ENCODE results near the gene SLC5A6.

SLC5A6 gene

DNA sequence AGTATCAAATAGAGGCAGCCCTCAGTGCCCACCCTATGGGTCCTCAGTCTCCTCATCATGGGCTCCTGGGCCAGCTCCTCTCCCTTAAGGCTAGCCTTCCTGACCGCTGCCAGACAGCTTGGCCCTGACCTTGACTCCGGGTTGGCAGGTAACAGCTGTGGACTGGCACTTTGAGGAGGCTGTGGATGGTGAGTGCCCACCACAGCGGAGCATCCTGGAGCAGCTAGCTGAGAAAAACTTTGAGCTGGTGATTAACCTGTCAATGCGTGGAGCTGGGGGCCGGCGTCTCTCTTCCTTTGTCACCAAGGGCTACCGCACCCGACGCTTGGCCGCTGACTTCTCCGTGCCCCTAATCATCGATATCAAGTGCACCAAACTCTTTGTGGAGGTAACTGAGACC lies 24.1 kb upstream of the SLC5A6 start:
- DNase-seq, result no peak

DNA sequence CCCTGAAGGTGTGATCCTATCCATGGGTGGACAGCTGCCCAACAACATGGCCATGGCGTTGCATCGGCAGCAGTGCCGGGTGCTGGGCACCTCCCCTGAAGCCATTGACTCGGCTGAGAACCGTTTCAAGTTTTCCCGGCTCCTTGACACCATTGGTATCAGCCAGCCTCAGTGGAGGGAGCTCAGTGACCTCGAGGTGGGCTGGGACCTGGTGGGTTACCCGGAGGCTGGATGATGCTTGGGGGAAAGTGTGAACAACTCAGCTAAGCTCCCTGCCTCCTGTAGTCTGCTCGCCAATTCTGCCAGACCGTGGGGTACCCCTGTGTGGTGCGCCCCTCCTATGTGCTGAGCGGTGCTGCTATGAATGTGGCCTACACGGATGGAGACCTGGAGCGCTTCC lies 21.3 kb upstream of the SLC5A6 start:
- DNase-seq, result no peak

DNA sequence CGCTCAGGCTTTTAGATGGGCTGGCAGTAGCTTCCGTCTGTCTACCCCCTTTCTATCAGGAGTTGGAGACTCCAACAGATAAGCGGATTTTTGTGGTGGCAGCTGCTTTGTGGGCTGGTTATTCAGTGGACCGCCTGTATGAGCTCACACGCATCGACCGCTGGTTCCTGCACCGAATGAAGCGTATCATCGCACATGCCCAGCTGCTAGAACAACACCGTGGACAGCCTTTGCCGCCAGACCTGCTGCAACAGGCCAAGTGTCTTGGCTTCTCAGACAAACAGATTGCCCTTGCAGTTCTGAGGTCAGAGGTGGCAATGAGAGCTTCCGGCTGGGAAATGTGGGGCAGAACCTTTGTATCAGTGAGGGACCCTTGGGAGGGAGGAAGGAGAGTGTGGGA lies 19.9 kb upstream of the SLC5A6 start:
- no peak for DNase-seq

DNA sequence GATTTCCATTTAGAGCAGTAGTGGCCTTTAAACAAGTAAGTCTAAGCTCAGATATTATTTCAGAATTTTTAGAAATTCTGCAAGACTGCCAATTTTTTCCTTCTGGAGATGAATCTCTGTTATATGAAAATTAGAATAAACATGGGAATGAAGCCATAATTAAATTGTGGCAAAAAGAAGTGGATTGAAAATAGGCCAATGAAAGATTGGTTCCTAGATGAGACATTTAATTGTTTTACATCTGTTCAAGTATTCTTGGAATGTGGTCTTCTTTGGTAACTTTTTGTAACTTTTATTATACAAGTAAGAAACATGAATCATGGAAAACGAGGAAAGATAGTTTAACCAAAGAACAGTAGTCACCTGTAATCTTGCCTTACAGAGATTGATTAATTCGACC lies 15.4 kb upstream of the SLC5A6 start:
- no peak for DNase-seq

DNA sequence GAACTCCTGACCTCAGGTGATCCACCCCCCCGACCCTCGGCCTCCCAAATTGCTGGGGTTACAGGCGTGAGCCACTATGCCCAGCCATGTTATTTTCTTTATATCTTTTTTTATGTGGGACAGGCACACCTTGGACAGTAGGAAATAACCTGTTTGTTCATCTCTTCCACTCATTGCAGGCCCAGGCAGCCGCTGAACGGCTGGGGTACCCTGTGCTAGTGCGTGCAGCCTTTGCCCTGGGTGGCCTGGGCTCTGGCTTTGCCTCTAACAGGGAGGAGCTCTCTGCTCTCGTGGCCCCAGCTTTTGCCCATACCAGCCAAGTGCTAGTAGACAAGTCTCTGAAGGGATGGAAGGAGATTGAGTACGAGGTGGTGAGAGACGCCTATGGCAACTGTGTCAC lies 13.5 kb upstream of the SLC5A6 start:
- no peak for DNase-seq

DNA sequence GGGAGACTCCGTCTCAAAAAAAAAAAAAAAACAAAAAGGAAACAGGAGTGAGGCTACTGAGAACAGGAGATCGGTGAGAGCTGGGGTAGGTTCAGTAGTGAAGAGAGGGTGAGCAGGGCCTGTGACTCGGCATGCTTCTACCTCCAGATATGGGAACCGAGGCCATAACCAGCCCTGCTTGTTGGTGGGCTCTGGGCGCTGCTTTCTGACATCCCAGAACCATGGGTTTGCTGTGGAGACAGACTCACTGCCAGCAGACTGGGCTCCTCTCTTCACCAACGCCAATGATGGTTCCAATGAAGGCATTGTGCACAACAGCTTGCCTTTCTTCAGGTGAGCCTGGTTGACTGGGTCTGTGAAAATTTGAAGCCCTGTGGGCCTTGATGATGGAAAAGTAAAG lies 11.3 kb upstream of the SLC5A6 start:
- DNase-seq, result no peak

DNA sequence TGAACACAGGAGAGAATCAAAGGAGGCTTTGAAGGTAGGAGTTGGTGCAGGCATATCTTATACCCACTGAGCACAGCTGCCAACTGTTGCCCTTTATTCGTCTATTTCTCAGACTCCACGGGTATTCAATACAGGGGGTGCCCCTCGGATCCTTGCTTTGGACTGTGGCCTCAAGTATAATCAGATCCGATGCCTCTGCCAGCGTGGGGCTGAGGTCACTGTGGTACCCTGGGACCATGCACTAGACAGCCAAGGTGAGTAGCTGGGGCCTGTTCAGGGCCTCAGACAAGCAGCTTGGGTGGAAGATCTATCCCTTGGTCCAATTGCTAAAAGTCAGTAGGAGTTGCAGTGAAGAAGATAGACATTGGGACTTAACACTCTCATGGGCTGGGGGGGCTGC lies 10.3 kb upstream of the SLC5A6 start:
- no peak for DNase-seq

DNA sequence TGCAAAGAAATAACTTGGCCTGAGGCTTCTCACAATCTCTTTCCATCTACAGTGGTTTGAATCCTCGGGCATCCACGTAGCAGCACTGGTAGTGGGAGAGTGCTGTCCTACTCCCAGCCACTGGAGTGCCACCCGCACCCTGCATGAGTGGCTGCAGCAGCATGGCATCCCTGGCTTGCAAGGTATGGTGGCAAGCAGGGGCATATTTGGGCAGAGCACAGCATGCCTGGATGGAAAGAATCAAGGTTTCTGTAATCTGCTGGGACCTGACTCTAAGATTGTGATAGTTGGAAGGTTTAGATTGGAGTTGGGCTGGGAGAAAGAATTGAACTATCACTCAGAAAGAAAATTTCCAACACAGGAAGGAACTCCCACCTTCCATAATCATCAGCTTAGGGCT lies 9.1 kb upstream of the SLC5A6 start:
- no peak for DNase-seq

DNA sequence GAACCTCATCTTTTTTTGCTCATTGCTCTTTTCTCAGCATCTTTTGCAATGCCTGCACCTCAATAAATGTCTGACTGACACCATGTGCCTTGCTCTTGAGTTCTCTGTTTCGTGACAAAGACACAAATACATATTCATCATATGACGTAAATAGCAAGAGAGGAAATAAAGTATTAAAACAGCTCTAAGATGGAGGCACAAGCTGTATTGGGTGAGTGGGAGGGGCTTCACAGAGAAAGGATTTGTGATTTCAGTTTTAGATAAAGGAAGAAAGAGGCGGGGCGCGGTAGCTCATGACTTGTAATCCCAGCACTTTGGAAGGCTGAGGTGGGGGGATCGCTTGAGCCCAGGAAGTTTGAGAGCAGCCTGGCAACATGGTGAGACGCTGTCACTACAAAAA lies 8.0 kb upstream of the SLC5A6 start:
- no peak for DNase-seq

DNA sequence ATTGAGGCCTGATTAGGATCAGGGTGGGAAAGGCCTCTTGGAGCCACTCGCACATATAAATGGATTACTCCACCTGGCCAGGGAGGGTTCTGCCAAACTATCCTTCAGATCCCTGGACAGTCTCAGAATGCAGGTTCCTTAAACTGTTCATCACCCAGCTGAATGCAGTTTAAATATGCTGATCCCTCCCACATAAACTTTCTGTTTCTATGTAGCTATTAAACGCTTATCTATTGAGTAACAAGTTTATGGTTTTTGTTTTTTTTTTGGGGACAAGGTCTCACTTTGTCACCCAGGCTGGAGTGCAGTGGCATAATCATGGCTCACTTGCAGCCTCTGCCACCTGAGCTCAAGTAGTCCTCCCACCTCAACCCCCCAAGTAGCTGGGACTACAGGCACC lies 7.0 kb upstream of the SLC5A6 start:
- DNase-seq, result no peak

DNA sequence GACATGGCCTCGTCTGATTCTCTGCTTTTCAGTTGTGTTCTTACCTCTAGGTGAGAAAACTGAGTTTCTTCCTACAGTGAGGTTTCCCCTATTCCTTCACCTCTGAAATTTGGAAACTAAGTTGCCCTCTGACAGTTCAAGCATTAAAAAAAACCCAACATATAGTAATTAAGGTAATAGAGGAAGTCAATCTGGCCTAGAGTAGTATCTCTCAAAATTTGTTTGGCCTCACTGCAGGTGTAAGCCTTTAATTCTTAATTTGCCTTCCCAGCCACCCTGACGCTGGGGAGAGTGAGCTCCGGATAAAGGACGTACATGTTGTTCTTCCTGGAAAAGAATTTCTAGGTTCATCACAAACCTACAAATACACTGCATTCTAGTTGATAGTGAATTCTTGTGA lies 6.5 kb upstream of the SLC5A6 start:
- DNase-seq, result no peak

DNA sequence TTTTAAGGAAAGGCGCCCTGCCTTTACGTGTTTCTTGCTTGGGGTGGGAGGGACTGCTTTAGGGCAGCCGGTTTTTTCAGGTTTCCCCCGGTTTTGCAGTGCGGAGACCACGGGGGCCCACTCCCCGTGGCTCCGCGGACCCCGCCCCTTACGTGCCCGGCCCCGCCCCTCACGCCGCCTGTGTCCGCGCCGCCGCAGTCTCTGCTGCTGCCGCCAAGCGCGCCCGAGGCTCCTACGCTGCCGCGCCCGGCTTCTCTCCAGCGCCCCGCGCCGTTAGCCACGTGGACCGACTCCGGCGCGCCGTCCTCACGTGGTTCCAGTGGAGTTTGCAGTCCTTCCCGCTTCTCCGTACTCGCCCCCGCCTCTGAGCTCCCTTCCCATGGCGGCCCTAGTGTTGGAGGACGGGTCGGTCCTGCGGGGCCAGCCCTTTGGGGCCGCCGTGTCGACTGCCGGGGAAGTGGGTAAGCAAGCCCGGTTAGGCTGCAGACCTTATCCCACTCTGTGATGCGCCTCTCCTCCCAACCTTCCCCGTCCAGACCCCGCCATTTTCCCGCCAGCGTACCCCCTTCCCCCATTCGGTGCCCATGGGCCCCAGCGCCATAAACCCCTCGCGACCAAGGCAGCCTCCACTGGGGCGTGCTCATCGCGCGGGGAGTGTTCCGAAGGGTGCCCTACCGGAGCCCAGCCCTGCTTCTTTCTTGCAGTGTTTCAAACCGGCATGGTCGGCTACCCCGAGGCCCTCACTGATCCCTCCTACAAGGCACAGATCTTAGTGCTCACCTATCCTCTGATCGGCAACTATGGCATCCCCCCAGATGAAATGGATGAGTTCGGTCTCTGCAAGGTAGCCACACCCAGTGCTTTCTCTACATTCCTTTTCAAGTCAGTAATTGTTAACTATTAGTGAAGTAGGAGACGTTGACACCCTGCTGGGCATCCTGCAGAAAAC lies 5.4 kb upstream of the SLC5A6 start, which contains the start of gene CAD:
Gene CAD (plus strand): TSS at position 197 of the 949 bp plus-strand sequence. CDS start 183 bp downstream, at position 380.
- peak; percentile 88 for DNase-seq

DNA sequence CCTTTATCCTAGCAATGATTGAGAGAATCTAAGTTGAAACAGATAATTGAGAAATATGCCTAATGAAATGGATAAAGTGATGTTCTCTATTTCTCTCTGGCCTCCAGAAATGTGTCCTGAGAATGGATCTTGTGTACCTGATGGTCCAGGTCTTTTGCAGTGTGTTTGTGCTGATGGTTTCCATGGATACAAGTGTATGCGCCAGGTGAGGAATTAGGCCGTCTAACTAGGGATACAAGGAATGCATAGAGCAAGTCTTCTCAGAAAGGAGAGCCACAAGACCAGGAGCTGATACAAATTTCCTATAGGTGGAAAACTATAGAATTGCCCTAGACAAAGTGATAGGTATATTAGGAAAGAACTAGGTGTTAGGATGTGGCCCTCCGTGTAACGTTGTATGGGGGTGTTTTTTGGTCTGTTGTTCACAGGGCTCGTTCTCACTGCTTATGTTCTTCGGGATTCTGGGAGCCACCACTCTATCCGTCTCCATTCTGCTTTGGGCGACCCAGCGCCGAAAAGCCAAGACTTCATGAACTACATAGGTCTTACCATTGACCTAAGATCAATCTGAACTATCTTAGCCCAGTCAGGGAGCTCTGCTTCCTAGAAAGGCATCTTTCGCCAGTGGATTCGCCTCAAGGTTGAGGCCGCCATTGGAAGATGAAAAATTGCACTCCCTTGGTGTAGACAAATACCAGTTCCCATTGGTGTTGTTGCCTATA lies 4.5 kb upstream of the SLC5A6 start:
- DNase-seq, result peak; percentile 51

DNA sequence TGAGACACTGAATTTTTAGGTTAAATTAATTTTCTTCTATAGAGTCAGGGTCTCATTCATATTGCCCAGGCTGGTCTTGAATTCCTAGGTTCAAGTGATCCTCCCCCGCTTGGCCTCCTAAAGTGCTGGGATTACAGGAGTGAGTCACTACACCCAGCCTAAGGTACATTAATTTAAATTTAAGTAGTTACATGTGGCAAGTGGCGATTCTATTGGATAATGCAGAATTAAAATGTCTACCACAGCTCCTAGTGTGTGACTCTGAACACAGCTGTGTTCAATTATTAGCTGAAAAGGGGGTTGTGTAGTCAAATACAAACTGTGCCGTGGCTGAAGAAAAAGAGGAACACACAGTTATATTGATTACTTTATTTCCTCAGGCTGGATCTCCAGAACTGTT lies 2.9 kb upstream of the SLC5A6 start:
- DNase-seq, result no peak

DNA sequence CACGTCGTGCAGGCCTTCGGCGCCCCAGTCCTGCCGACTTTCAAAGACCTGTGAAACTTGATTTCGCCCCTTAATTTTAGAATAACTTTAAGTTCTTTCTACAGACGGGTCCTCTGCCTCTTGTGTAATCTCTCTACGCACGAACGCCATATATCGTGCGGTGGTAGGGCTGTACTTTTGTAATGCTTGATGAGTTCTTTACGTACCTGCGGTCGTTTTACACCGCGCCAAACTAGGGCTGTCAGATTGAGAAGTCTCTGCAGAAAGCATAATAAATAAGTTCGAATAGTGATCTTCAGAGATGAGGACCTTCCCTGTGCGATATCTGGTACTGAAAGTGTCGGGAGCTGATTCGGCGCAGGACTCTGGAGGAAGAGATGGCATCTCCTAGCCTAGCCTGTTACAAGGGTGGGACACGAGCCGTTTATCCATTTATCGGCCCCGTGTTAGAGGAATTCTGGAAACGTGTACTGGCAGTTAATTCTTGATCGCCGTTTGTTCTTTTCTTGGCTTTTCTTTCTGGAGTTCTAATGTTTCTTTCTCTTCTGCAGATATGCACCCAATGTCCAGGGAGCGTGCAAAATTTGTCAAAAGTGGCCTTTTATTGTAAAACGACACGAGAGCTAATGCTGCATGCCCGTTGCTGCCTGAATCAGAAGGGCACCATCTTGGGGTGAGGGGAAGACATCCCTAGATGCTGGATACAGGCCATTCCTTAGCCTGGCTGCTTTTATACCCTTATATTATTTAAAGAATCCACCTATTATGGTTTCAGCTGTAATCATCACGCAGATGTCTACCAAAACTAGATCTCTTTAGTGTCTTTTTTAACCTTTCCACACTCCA lies 781 bp upstream of the SLC5A6 start:
- DNase-seq, result no peak

DNA sequence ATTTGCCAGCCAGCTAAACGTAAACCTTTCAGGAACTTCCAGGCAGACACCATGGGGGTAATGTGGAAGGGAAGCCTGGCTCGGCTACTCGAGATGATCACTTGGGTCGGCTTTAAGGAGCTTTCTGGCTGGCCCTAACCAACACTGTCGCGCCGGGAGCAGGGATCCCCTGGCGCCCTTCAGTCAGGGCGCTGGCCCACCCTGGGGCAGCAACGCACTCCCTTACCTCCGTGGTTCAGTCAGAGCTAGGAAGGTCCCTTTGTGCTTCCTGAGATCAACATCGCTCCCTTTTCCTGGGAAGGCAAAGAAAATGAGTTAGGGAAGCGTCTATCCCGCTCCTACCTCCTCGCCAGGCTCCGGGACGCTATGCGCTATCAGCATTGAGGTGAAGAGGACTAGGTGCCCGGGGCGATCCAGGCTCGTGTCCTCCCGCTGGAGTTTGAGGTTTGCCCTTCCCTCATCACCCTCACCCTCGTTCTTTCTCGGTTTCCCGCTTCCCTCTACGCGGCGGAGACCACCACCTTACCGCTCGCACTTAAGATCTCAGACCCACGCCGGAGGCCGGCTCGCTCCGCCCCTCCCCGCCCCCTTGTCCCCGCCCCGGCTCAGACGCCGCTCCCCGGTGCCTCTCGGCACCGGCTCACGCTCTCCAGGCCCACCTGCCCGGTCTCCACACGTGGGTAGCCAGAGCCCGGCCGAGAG lies 676 bp downstream of the SLC5A6 start:
- peak; percentile 33 for DNase-seq

DNA sequence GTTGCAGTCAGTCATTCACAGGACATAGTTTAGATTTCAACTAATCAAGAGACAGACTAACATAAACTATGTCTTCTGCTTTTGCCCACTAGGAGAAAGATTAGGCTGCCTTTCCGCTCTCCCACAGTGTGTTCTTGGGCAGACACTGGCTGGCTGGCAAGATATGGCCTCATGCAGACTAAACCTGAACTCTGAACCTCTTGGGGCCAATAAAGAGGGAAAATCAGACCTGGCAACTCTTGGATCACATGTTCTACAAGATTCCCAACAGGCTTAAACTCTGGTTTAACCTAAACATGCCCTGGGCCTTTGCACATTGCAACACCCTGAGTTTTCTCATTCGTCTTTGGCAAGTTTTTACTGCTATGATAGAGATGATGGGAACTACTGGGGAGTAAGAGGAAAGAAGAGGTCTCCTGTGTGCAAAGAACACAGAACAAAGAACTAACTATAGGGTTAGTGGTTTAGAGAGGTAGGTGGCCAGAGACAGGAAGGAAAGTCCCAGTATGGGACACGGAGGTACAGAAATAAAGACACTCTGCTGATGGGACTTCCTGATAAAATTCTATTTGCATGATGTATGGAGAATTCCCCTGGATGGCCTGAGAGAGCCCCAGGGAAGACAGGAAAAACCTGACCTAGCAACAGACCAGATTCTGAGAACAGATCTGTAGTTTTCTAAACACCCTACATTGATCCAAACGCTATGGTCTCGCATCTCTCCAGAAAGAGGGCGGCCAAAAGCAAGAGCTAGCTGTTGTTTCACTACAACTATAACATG lies 2.3 kb downstream of the SLC5A6 start:
- DNase-seq, result no peak

DNA sequence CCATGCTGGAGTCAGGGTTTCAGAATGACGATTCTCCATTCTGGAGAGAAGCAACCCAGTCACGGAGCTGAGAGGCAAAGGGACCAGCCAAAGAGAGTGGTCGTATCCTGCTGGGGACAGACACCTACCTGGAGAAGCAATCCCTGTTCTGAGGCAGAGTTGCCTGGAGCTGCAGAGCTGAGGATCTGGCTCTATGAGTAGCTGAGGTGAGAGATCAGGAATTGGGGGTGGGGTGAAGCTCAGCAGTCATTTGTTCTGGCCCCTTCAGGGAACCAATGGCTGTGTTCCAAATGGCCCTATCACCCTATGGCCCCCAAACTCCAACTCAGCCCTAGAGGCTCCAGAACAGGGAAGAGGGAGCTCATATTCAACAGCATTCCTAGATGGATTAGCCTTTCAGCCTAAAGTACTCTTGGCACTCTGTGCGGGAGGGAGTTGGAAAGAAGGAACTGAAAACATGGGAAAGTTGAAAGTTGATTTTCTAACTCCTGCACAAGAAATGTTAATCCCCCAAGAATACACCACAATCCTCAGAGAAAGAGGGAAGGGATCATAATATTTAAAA lies 3.5 kb downstream of the SLC5A6 start:
- DNase-seq, result no peak

DNA sequence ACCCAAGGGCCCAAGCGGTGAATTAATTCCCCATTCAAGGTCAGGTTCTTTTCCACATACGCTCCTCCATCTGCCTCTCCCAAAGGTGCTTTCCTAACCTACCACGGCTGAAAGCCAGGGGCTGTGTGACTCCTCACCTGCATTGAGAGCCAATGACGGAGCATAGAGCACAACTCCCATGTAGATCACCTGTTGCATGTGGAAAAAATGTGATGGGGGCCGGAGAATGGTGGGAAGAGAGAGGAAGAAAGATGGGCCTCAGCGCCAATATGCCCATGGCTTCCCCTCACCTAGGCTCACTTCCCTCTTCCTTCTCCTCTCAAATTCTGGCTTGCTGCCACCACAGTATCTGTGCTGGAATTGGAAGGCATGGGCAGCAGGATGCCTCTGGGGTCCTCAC lies 5.7 kb downstream of the SLC5A6 start:
- no peak for DNase-seq

DNA sequence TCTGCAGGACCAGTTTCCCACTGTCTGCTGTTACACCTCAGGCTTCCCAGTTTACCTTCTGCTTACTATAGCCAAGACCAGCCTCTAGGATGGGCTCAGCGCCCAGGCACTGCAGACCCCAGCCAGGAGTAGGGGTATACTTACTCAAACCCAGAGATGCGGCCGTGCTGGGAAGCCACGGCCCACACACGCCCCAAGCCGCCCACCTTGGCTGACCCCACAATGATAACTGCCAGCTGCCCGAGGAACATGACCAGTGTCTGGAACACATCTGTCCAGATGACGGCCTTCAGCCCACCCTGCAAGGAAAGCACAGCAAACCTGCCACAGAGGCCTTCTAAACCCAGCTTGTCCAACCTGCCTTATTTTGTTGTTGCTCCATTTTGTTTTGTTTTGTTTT lies 6.9 kb downstream of the SLC5A6 start:
- DNase-seq, result no peak

DNA sequence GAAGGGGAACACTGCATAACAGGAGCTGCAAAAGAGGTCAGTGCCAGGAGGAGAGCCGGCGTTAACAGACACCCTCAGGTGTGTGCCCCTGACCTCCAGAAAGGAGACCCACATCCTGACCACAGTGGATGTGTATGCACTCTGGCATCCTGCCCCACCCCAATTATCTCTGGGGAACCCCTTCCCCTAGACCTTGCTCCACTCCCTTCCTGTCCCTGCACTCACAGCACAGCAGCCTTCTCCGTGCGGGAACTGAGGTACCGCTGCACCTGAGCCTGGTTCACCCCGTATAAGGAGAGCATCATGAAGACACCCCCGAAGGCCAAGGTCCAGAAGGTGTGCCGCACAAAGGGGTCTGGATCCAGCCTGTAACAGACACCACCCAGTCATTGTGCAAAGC lies 7.5 kb downstream of the SLC5A6 start:
- DNase-seq, result no peak
